HepG2 (cell line): Measurements from ENCODE around the gene ZNF514. TPM values are rescaled to one million over a fixed set of nuclear protein-coding genes. Genes with fewer than 3 reads are reported as not detected.

Experiments
- ATAC-seq: fragments of 200-7000 bp; cut with Tn5 transposase; 3 replicates; pipeline ENCODE4 v1.9.1; 2020; ENCODE audit warnings: mild to moderate bottlenecking, moderate library complexity
- BruUV-seq: library from RNA; stranded (reverse); fragments of 400-500 nt; replicated peaks from 2 replicates; lab custom pipeline; 2021; lab: Mats Ljungman, UMichigan
- CTCF ChIA-PET: fragments of 300-600 bp; formaldehyde crosslinking; extraction: SDS; loops from one replicate; lab custom pipeline; 2021; ENCODE audit warnings: low total read pairs, inconsistent platforms, low intra/inter-chr PET ratio; lab: Yijun Ruan, JAX
- POLR2A ChIA-PET: fragments of 350-600 bp; sonication (Branson Sonifier 250); formaldehyde crosslinking; loops from one replicate; lab custom pipeline; 2020; ENCODE audit warnings: antibody characterized with exemption, inconsistent platforms; lab: Yijun Ruan, JAX
- DNase-seq: peaks from one replicate; pipeline ENCODE4 v3.0.0-alpha.2; 2015; ENCODE audit warnings: low spot score
- FAIRE-seq: peaks from 3 replicates; lab custom pipeline; 2011; peaks lifted over from hg19 to GRCh38; lab: Jason Lieb, UNC
- H2AFZ ChIP-seq: one replicate; pipeline ENCODE4 v1.6.1; 2011; ENCODE audit warnings: low read length, inconsistent platforms
- H3K27ac ChIP-seq: fragments of 300-600 bp; 3 replicates; pipeline ENCODE4 v1.8.0; 2011; ENCODE audit warnings: mixed run types, mild to moderate bottlenecking, mixed read lengths, low read length, inconsistent platforms; ENCODE audit not compliant: insufficient read depth; ENCODE audit errors: extremely low read length
- H3K27me3 ChIP-seq, 2 experiments: fragments of 200-600 bp in 1 of 2; 2 replicates in 1 of 2; 3 replicates in 1 of 2; pipeline versions ENCODE4 v1.6.0 to v1.8.0; 2011; ENCODE audit warnings: low read length in 2 of 2, mild to moderate bottlenecking in 2 of 2, moderate library complexity in 2 of 2, inconsistent platforms in 1 of 2; ENCODE audit not compliant: insufficient read depth in 2 of 2, control insufficient read depth in 1 of 2
- H3K36me3 ChIP-seq, 2 experiments: fragments of 200-600 bp in 1 of 2; replicated peaks in 1 of 2; 2 replicates in 1 of 2; 3 replicates in 1 of 2; pipeline versions ENCODE4 v1.5.1 to v1.8.0; 2011; ENCODE audit warnings: low read length in 2 of 2, inconsistent platforms in 1 of 2; ENCODE audit not compliant: insufficient read depth in 2 of 2, control insufficient read depth in 1 of 2
- H3K4me1 ChIP-seq: 2 replicates; pipeline ENCODE4 v1.5.1; 2012; ENCODE audit warnings: low read length, inconsistent platforms; ENCODE audit not compliant: insufficient read depth
- H3K4me2 ChIP-seq: 2 replicates; pipeline ENCODE4 v1.6.0; 2011; ENCODE audit warnings: low read depth, low read length, inconsistent platforms
- H3K4me3 ChIP-seq, 3 experiments: fragments of 200-600 bp in 1 of 3; sonication (generic), shearing (Covaris generic) in 1 of 3; replicated peaks in 1 of 3; 2 replicates each; pipeline ENCODE4 v1.5.1; 2011 to 2016; ENCODE audit warnings: low read length in 3 of 3, inconsistent platforms in 2 of 3, low read depth in 2 of 3, mild to moderate bottlenecking in 2 of 3, control low read depth in 1 of 3, mixed read lengths in 1 of 3; ENCODE audit not compliant: insufficient read depth in 1 of 3
- H3K79me2 ChIP-seq: one replicate; pipeline ENCODE4 v1.6.1; 2011; ENCODE audit warnings: low read length, inconsistent platforms; ENCODE audit not compliant: insufficient read depth
- H3K9ac ChIP-seq: 2 replicates; pipeline ENCODE4 v1.6.0; 2011; ENCODE audit warnings: mild to moderate bottlenecking, low read depth, low read length, inconsistent platforms; ENCODE audit not compliant: insufficient read depth
- H3K9me3 ChIP-seq: 2 replicates; pipeline ENCODE4 v1.5.1; 2012; ENCODE audit warnings: mild to moderate bottlenecking, low read length
- H4K20me1 ChIP-seq: 2 replicates; pipeline ENCODE4 v1.6.0; 2011; ENCODE audit warnings: inconsistent platforms, mild to moderate bottlenecking, low read length, moderate library complexity; ENCODE audit not compliant: insufficient read depth
- CEBPB ChIP-seq: IDR thresholded peaks from 2 replicates; pipeline ENCODE4 v1.6.1; 2011; ENCODE audit warnings: low read depth, low read length, improper control_type of control experiment, borderline replicate concordance
- HNRNPL ChIP-seq: fragments of 200-400 bp; formaldehyde crosslinking; IDR thresholded peaks from 2 replicates; pipeline ENCODE4 v1.6.1; 2017; ENCODE audit warnings: mild to moderate bottlenecking, low read depth, low read length
- NR3C1 ChIP-seq: sonication (generic); formaldehyde crosslinking; IDR thresholded peaks from 2 replicates; pipeline ENCODE4 v1.4.0; 2020; ENCODE audit warnings: missing genetic modification reagents
- ZNF775 ChIP-seq: sonication (generic); formaldehyde crosslinking; IDR thresholded peaks from 2 replicates; pipeline ENCODE4 v1.4.0; 2020; ENCODE audit warnings: missing genetic modification reagents, mild to moderate bottlenecking, moderate library complexity, borderline replicate concordance
- WGBS: methylation state at CpG from one replicate; pipeline ENCODE4 v1.1.6; 2017; ENCODE audit warnings: low lambda C conversion rate; 5-methylcytosine and 5-hydroxymethylcytosine counted together
- in situ Hi-C: cut with HindIII; loops from 2 replicates; pipeline ENCODE4 v1.10.0; 2017; ENCODE audit warnings: low pct_unique_long_range_greater_than_20kb; ENCODE audit not compliant: extremely low pct_ligation_motif_present
- intact Hi-C: fragments of 100-400 bp; cut with micrococcal nuclease; formaldehyde crosslinking; loops from one replicate; pipeline ENCODE4 v1.10.0; 2022; ENCODE audit not compliant: unreplicated experiment
- polyA plus RNA-seq, 8 experiments: library from polyadenylated mRNA; depleted of rRNA in 3 of 8; stranded (reverse) in 7 of 8; unstranded in 1 of 8; fragments of >200 nt; fragmentation: Illumina TruSeq in 4 of 8; extraction: Trizol in 4 of 8; gene quantifications; 2 replicates each; pipeline versions ENCODE4 v1.2.1 to v1.2.3, GENCODE V29; 2011 to 2016; ENCODE audit warnings: low read depth in 4 of 8, missing spikeins in 1 of 8, mixed read lengths in 1 of 8; ENCODE audit not compliant: insufficient read depth in 1 of 8
- total RNA-seq, 5 experiments: library from RNA; depleted of rRNA; stranded (reverse); fragments of >200 nt; fragmentation: Illumina TruSeq; extraction: Trizol; gene quantifications; 2 replicates each; pipeline ENCODE4 v1.2.3, GENCODE V29; 2016; ENCODE audit warnings: low read depth in 1 of 5

The ZNF514 gene
- total and polyA plus RNA-seq, 2 of the 13 experiments (the other 11 are each of a cell fraction or from before 2014, with no cell fraction given), result 15.2 to 18.7 TPM

DNA sequence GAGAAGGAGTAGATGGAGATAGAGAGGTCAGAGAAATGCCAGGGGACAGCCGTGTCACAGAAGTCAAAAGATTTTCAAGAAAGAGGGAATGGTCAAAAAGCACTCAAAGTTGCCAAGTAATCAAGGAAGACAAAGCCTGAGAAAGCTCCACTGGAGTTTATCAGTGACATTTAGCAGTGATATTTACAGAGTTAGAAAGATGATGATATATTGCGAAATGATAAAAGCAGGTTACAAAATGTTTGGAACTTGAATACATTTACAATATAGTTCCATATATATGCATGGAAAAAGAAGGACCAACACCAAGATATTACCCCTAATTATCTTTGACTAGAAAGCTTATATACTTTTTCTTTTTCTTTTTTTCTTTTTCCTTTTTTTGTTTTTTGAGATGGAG lies 26.3 kb upstream of the ZNF514 start:
- ChIA-PET CTCF (no interaction called here), POLR2A (no interaction called here)
- intact Hi-C loops (no loop called here), in situ Hi-C loops (no loop called here)
- Histone ChIP-seq H4K20me1 (no peaks in the 10 kb centered on the region), H3K36me3 (peaks cover 11 to 24% of the 10 kb centered on the region in 2 experiments; a peak in 4 of 5 replicates), H3K4me2 (no peak overlapping the region), H3K9me3 (no peaks in the 10 kb centered on the region), H3K4me3 (no peak overlapping the region), H3K27me3 (0 out of 5 replicates have a peak, but pooled peaks cover 0 to 3% of the 10 kb centered on the region in 2 experiments), H3K9ac (no peak overlapping the region), H3K27ac (no peak overlapping the region), H2AFZ (no peak overlapping the region), H3K79me2 (no peaks in the 10 kb centered on the region), H3K4me1 (no peaks in the 10 kb centered on the region)
- no TSS peak for BruUV-seq
- DNase-seq (no peak), ATAC-seq (no peak), FAIRE-seq (no peak)
- WGBS, result 65% methylated on average over 2 of the region's 2 CpGs
- peak; percentile 90 for TF ChIP-seq CEBPB
- no peak for TF ChIP-seq NR3C1 (CRISPR knock-in tag)

DNA sequence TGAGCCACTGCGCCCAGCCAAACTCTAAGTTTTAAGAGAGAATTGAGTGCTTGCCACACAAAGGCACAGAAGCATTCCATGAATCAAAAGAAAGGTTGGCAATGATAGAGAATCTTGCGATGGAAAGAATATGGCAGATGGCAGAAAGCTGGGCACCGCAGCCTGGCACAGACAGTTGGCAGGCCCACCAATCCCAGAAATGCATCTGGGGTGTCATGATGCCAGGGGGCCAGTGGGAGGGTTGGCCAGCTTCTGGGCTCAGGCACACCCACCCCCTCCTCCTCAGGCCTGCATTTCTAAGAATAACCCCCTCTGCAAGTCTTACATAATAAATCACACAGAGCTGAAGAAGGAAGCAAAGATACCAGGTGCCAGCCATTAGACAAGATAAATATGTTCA lies 25.5 kb upstream of the ZNF514 start:
- in situ Hi-C loops (no loop called here), intact Hi-C loops (no loop called here)
- Histone ChIP-seq H3K4me3 (no peak overlapping the region), H3K4me1 (no peaks in the 10 kb centered on the region), H3K36me3 (peaks cover 11 to 31% of the 10 kb centered on the region in 2 experiments; a peak in 4 of 5 replicates), H3K9me3 (no peaks in the 10 kb centered on the region), H3K79me2 (no peaks in the 10 kb centered on the region), H3K27ac (no peak overlapping the region), H3K4me2 (no peak overlapping the region), H3K9ac (no peak overlapping the region), H4K20me1 (no peaks in the 10 kb centered on the region), H3K27me3 (no peaks in the 10 kb centered on the region), H2AFZ (no peak overlapping the region)
- POLR2A ChIA-PET, result no interaction called here
- BruUV-seq, result no TSS peak
- DNase-seq, result no peak
- CTCF ChIA-PET, result no interaction called here
- FAIRE-seq, result no peak
- TF ChIP-seq ZNF775 (no peak), HNRNPL (0 out of 2 replicates have a peak, but pooled peaks have one; percentile 30)
- whole genome bisulfite sequencing, result 97% methylated on average over 3 of the region's 3 CpGs
- no peak for ATAC-seq
